H1 (cell line): ENCODE measurements around the gene NEU3. TPM values are rescaled to one million over a fixed set of nuclear protein-coding genes. Genes with fewer than 3 reads are reported as not detected.

ENCODE experiments used
- CTCF ChIA-PET: fragments of 300-600 bp; sonication (Branson Sonifier 250); formaldehyde crosslinking; loops from one replicate; lab custom pipeline; 2021; ENCODE audit not compliant: partially characterized antibody; lab: Charles Lee
- POLR2A ChIA-PET: fragments of 300-600 bp; sonication (Branson Sonifier 250); formaldehyde crosslinking; loops from one replicate; lab custom pipeline; 2021; ENCODE audit warnings: inconsistent platforms; ENCODE audit not compliant: partially characterized antibody; lab: Charles Lee
- DNase-seq, 2 experiments: peaks; one replicate each; pipeline versions ENCODE4 v3.0.0 to v3.0.0-alpha.2; 2010 to 2022; ENCODE audit warnings: low spot score in 2 of 2, low read depth in 1 of 2, mixed read lengths in 1 of 2
- FAIRE-seq: peaks from 2 replicates; lab custom pipeline; 2011; peaks lifted over from hg19 to GRCh38; lab: Jason Lieb, UNC
- H2AFZ ChIP-seq: 2 replicates; pipeline ENCODE4 v1.8.1; 2012; ENCODE audit warnings: low read length, inconsistent platforms
- H2AK5ac ChIP-seq: 2 replicates; pipeline ENCODE4 v1.6.1; 2013; ENCODE audit warnings: low read depth, low read length
- H2BK120ac ChIP-seq: replicated peaks from 2 replicates; pipeline ENCODE3; 2013; ENCODE audit warnings: low read depth, low read length, inconsistent platforms
- H2BK12ac ChIP-seq: 2 replicates; pipeline ENCODE4 v1.6.1; 2013; ENCODE audit warnings: low read depth, low read length
- H2BK15ac ChIP-seq: 2 replicates; pipeline ENCODE4 v1.6.1; 2013; ENCODE audit warnings: low read length
- H2BK20ac ChIP-seq: 2 replicates; pipeline ENCODE4 v1.6.1; 2013; ENCODE audit warnings: low read length
- H2BK5ac ChIP-seq: 2 replicates; pipeline ENCODE4 v1.6.1; 2013; ENCODE audit warnings: low read depth, low read length
- H3K14ac ChIP-seq: 2 replicates; pipeline ENCODE4 v1.6.1; 2013; ENCODE audit warnings: inconsistent platforms; ENCODE audit not compliant: insufficient read length
- H3K18ac ChIP-seq: 2 replicates; pipeline ENCODE4 v1.6.1; 2013; ENCODE audit warnings: low read length; ENCODE audit errors: extremely low read depth
- H3K23ac ChIP-seq: 2 replicates; pipeline ENCODE4 v1.6.1; 2013; ENCODE audit warnings: inconsistent platforms; ENCODE audit not compliant: insufficient read length
- H3K23me2 ChIP-seq: 2 replicates; pipeline ENCODE4 v1.6.1; 2013; ENCODE audit warnings: low read depth, low read length
- H3K27ac ChIP-seq: 2 replicates; pipeline ENCODE4 v1.6.1; 2011; ENCODE audit warnings: low read depth, low read length, inconsistent platforms
- H3K27me3 ChIP-seq, 4 experiments: replicated peaks in 1 of 4; 1 replicate in 1 of 4; 2 replicates in 3 of 4; pipeline versions ENCODE4 v1.6.1 to v1.8.1; 2011 to 2013; ENCODE audit warnings: low read length in 3 of 4, mild to moderate bottlenecking in 3 of 4, inconsistent platforms in 2 of 4, mixed read lengths in 2 of 4, moderate library complexity in 1 of 4; ENCODE audit not compliant: control insufficient read depth in 3 of 4, insufficient read depth in 3 of 4; ENCODE audit errors: extremely low read depth in 1 of 4
- H3K36me3 ChIP-seq, 4 experiments: 2 replicates each; pipeline versions ENCODE4 v1.6.1 to v1.8.1; 2011 to 2013; ENCODE audit warnings: mild to moderate bottlenecking in 4 of 4, low read length in 3 of 4, moderate library complexity in 2 of 4, control low read depth in 1 of 4, inconsistent platforms in 1 of 4; ENCODE audit not compliant: insufficient read depth in 4 of 4, control insufficient read depth in 2 of 4
- H3K4ac ChIP-seq: replicated peaks from 2 replicates; pipeline ENCODE3; 2013; ENCODE audit warnings: low read length, low read depth, mixed read lengths, inconsistent platforms; ENCODE audit not compliant: insufficient read length
- H3K4me1 ChIP-seq, 4 experiments: replicated peaks in 1 of 4; 1 replicate in 1 of 4; 2 replicates in 3 of 4; pipeline versions ENCODE4 v1.6.1 to v1.8.1; 2011 to 2013; ENCODE audit warnings: low read length in 3 of 4, inconsistent platforms in 2 of 4, mixed read lengths in 1 of 4; ENCODE audit not compliant: insufficient read depth in 4 of 4, control insufficient read depth in 3 of 4
- H3K4me2 ChIP-seq, 2 experiments: 2 replicates each; pipeline versions ENCODE4 v1.6.1 to v1.8.1; 2011 to 2013; ENCODE audit warnings: low read depth in 2 of 2, low read length in 2 of 2, control low read depth in 1 of 2, inconsistent platforms in 1 of 2, mild to moderate bottlenecking in 1 of 2; ENCODE audit not compliant: insufficient read depth in 1 of 2
- H3K4me3 ChIP-seq, 4 experiments: fragments of 200-600, 300-600 bp in 1 of 4; sonication (generic), shearing (Covaris generic), sonication (Bioruptor Twin) in 1 of 4; 2 replicates each; pipeline versions ENCODE4 v1.5.1 to v1.8.1; 2011 to 2016; ENCODE audit warnings: low read length in 4 of 4, low read depth in 3 of 4, control low read depth in 2 of 4, inconsistent platforms in 2 of 4, mild to moderate bottlenecking in 2 of 4, mixed read lengths in 1 of 4, moderate library complexity in 1 of 4; ENCODE audit not compliant: insufficient read depth in 2 of 4; ENCODE audit errors: extremely low read depth in 1 of 4
- H3K56ac ChIP-seq: replicated peaks from 2 replicates; pipeline ENCODE3; 2013; ENCODE audit warnings: low read depth, mild to moderate bottlenecking, mixed read lengths, low read length, inconsistent platforms; ENCODE audit not compliant: insufficient read length
- H3K79me1 ChIP-seq: 2 replicates; pipeline ENCODE4 v1.6.1; 2013; ENCODE audit warnings: low read depth, low read length, control low read depth
- H3K79me2 ChIP-seq, 2 experiments: 2 replicates each; pipeline versions ENCODE4 v1.6.1 to v1.8.1; 2012 to 2013; ENCODE audit warnings: low read length in 2 of 2, mild to moderate bottlenecking in 2 of 2, inconsistent platforms in 1 of 2; ENCODE audit not compliant: insufficient read depth in 2 of 2, control insufficient read depth in 1 of 2
- H3K9ac ChIP-seq, 4 experiments: replicated peaks in 1 of 4; 1 replicate in 1 of 4; 2 replicates in 3 of 4; pipeline versions ENCODE4 v1.6.1 to v1.8.1; 2011 to 2013; ENCODE audit warnings: low read depth in 3 of 4, low read length in 3 of 4, control low read depth in 2 of 4, mild to moderate bottlenecking in 2 of 4, moderate library complexity in 2 of 4, inconsistent platforms in 1 of 4; ENCODE audit errors: extremely low read depth in 1 of 4
- H3K9me3 ChIP-seq, 2 experiments: 2 replicates each; pipeline versions ENCODE4 v1.6.1 to v1.8.1; 2012 to 2013; ENCODE audit warnings: mild to moderate bottlenecking in 2 of 2, moderate library complexity in 2 of 2, control low read depth in 1 of 2, inconsistent platforms in 1 of 2, low read depth in 1 of 2, low read length in 1 of 2, mixed read lengths in 1 of 2; ENCODE audit not compliant: insufficient read depth in 2 of 2
- H4K20me1 ChIP-seq, 2 experiments: replicated peaks in 1 of 2; 2 replicates each; pipeline versions ENCODE3 to v1.8.1; 2011 to 2013; ENCODE audit warnings: inconsistent platforms in 2 of 2, low read length in 2 of 2, mild to moderate bottlenecking in 1 of 2; ENCODE audit not compliant: insufficient read depth in 2 of 2, control insufficient read depth in 1 of 2
- H4K5ac ChIP-seq: 2 replicates; pipeline ENCODE4 v1.6.1; 2013; ENCODE audit warnings: low read length, low read depth, mixed read lengths, inconsistent platforms; ENCODE audit not compliant: insufficient read length
- H4K8ac ChIP-seq: 2 replicates; pipeline ENCODE4 v1.8.0; 2013; ENCODE audit warnings: mild to moderate bottlenecking, moderate library complexity, low read length, inconsistent platforms; ENCODE audit not compliant: insufficient read depth; ENCODE audit errors: extremely low read depth
- H4K91ac ChIP-seq: replicated peaks from 2 replicates; pipeline ENCODE3; 2013; ENCODE audit warnings: low read length, mixed read lengths, inconsistent platforms; ENCODE audit not compliant: insufficient read length
- BRCA1 ChIP-seq: IDR thresholded peaks from 2 replicates; pipeline ENCODE4 v1.6.1; 2012; ENCODE audit warnings: low read depth, low read length, improper control_type of control experiment
- GTF2F1 ChIP-seq: IDR thresholded peaks from 2 replicates; pipeline ENCODE4 v1.6.1; 2012; ENCODE audit warnings: low read depth, low read length, improper control_type of control experiment, borderline replicate concordance
- SUZ12 ChIP-seq: fragments of 200-600 bp; sonication (generic); IDR thresholded peaks from 2 replicates; pipeline ENCODE4 v1.6.1; 2012; ENCODE audit warnings: mild to moderate bottlenecking, inconsistent platforms, low read length, moderate library complexity, mixed read lengths
- WGBS, 2 experiments: shearing (Covaris generic) in 1 of 2; methylation state at CpG; one replicate each; pipeline versions ENCODE4 v1.1.6 to v1.1.7; 2013 to 2015; ENCODE audit warnings: low lambda C conversion rate in 2 of 2, mixed read lengths in 2 of 2, inconsistent platforms in 1 of 2, low coverage in 1 of 2, missing lambda C conversion rate in 1 of 2; ENCODE audit not compliant: insufficient replicate concordance in 2 of 2, insufficient coverage in 1 of 2, insufficient read length in 1 of 2; ENCODE audit errors: extremely low coverage in 1 of 2, missing lambda C conversion rate in 1 of 2; 5-methylcytosine and 5-hydroxymethylcytosine counted together
- polyA plus RNA-seq, 7 experiments: library from polyadenylated mRNA; depleted of rRNA in 3 of 7; stranded (reverse) in 5 of 7; unstranded in 2 of 7; fragments of >200 nt in 5 of 7; fragments of 200-250 nt in 2 of 7; gene quantifications; 1 replicate in 5 of 7; 2 replicates in 1 of 7; 4 replicates in 1 of 7; pipeline versions ENCODE4 v1.2.1 to v1.2.3, GENCODE V29; 2011 to 2013; ENCODE audit warnings: missing spikeins in 2 of 7, mixed read lengths in 2 of 7
- total RNA-seq: library from RNA; stranded (reverse); fragmentation: NEBNext Ultra II Directional; extraction: Animal tissue kit (Norgen Biotek cat#: 25700); gene quantifications from 2 replicates; pipeline ENCODE4 v1.2.1, GENCODE V29; 2021
- TF ChIP-seq, protein P1 (sequence below), 3 experiments: IDR thresholded peaks; 1 replicate in 2 of 3; 2 replicates in 1 of 3; pipeline versions ENCODE4 v1.5.1 to v1.6.1; 2011; ENCODE audit warnings: low read length in 3 of 3, mild to moderate bottlenecking in 3 of 3, inconsistent platforms in 2 of 3, low read depth in 1 of 3, moderate library complexity in 1 of 3; ENCODE audit not compliant: insufficient read depth in 1 of 3; ENCODE audit errors: control extremely low read depth in 1 of 3

The NEU3 gene
- total and polyA plus RNA-seq, 2 of the 8 experiments (the other 6 are each of a cell fraction or from before 2014, with no cell fraction given) = 8.9 to 15.6 TPM

GRCh38 chr11:75014129-75014528, 25.4 kb downstream of the NEU3 start:
- Histone ChIP-seq H2AFZ (no peak overlapping the region), H2BK12ac (no peak overlapping the region), H4K5ac (no peak overlapping the region), H3K18ac (no peak overlapping the region), H2AK5ac (no peak overlapping the region), H2BK5ac (no peak overlapping the region), H3K36me3 (peaks cover 0 to 16% (median 1%) of the 10 kb centered on the region in 4 experiments; a peak in 4 of 8 replicates), H3K4me2 (no peak overlapping the region), H4K91ac (no peak overlapping the region), H3K4me1 (no peaks in the 10 kb centered on the region), H3K27ac (no peak overlapping the region), H3K9me3 (peaks cover 1 to 3% of the 10 kb centered on the region in 2 experiments; a peak in 1 of 4 replicates), H3K79me2 (no peaks in the 10 kb centered on the region), H3K9ac (no peak overlapping the region), H3K27me3 (no peaks in the 10 kb centered on the region), H2BK15ac (no peak overlapping the region), H2BK120ac (no peak overlapping the region), H3K56ac (no peak overlapping the region), H3K4ac (no peak overlapping the region), H3K23ac (no peak overlapping the region), H3K4me3 (no peak overlapping the region), H3K14ac (no peak overlapping the region), H3K79me1 (no peaks in the 10 kb centered on the region), H4K20me1 (no peaks in the 10 kb centered on the region), H3K23me2 (no peaks in the 10 kb centered on the region; the same call in 1 of the 2 replicates), H2BK20ac (no peak overlapping the region), H4K8ac (no peak overlapping the region)
- 76% methylated on average over 1 of the region's 1 CpG; no CpG with 5 or more reads in 1 of the 2 experiments for WGBS, 2 experiments
- ChIA-PET CTCF (interaction anchor here (0.9 to 5.3 kb wide), 8 partner anchors 8 to 235 kb away, joined by 3 to 30 read pairs (median 4); partner anchors contain the start of gene NEU3), POLR2A (interaction anchor here (1.2 to 2.0 kb wide), 3 partner anchors 12 to 388 kb away, joined by 3 to 5 read pairs (median 3); partner anchors contain the start of gene NEU3)
- FAIRE-seq (no peak), DNase-seq (no peak)
- no peak for TF ChIP-seq SUZ12
- TF ChIP-seq BRCA1 = no peak
- TF ChIP-seq GTF2F1 = no peak
- TF ChIP-seq, protein P1, sequence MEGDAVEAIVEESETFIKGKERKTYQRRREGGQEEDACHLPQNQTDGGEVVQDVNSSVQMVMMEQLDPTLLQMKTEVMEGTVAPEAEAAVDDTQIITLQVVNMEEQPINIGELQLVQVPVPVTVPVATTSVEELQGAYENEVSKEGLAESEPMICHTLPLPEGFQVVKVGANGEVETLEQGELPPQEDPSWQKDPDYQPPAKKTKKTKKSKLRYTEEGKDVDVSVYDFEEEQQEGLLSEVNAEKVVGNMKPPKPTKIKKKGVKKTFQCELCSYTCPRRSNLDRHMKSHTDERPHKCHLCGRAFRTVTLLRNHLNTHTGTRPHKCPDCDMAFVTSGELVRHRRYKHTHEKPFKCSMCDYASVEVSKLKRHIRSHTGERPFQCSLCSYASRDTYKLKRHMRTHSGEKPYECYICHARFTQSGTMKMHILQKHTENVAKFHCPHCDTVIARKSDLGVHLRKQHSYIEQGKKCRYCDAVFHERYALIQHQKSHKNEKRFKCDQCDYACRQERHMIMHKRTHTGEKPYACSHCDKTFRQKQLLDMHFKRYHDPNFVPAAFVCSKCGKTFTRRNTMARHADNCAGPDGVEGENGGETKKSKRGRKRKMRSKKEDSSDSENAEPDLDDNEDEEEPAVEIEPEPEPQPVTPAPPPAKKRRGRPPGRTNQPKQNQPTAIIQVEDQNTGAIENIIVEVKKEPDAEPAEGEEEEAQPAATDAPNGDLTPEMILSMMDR (IDR thresholded peaks at IDR 0.05; ENCODE audit: control extremely low read depth in 1 of 3, insufficient read depth in 1 of 3, low read depth in 1 of 3, low read length in 3 of 3) = no peak
